H1 (cell line): ENCODE data around the gene EIF2A. TPM values are rescaled to one million over a fixed set of nuclear protein-coding genes. Genes with fewer than 3 reads are reported as not detected.

Source experiments
- CTCF ChIA-PET: fragments of 300-600 bp; sonication (Branson Sonifier 250); formaldehyde crosslinking; loops from one replicate; lab custom pipeline; 2021; ENCODE audit not compliant: partially characterized antibody; lab: Charles Lee
- POLR2A ChIA-PET: fragments of 300-600 bp; sonication (Branson Sonifier 250); formaldehyde crosslinking; loops from one replicate; lab custom pipeline; 2021; ENCODE audit warnings: inconsistent platforms; ENCODE audit not compliant: partially characterized antibody; lab: Charles Lee
- DNase-seq, 2 experiments: peaks; one replicate each; pipeline versions ENCODE4 v3.0.0 to v3.0.0-alpha.2; 2010 to 2022; ENCODE audit warnings: low spot score in 2 of 2, low read depth in 1 of 2, mixed read lengths in 1 of 2
- FAIRE-seq: peaks from 2 replicates; lab custom pipeline; 2011; peaks lifted over from hg19 to GRCh38; lab: Jason Lieb, UNC
- H2AFZ ChIP-seq: 2 replicates; pipeline ENCODE4 v1.8.1; 2012; ENCODE audit warnings: low read length, inconsistent platforms
- H2AK5ac ChIP-seq: 2 replicates; pipeline ENCODE4 v1.6.1; 2013; ENCODE audit warnings: low read depth, low read length
- H2BK120ac ChIP-seq: replicated peaks from 2 replicates; pipeline ENCODE3; 2013; ENCODE audit warnings: low read depth, low read length, inconsistent platforms
- H2BK12ac ChIP-seq: 2 replicates; pipeline ENCODE4 v1.6.1; 2013; ENCODE audit warnings: low read depth, low read length
- H2BK15ac ChIP-seq: 2 replicates; pipeline ENCODE4 v1.6.1; 2013; ENCODE audit warnings: low read length
- H2BK20ac ChIP-seq: 2 replicates; pipeline ENCODE4 v1.6.1; 2013; ENCODE audit warnings: low read length
- H2BK5ac ChIP-seq: 2 replicates; pipeline ENCODE4 v1.6.1; 2013; ENCODE audit warnings: low read depth, low read length
- H3K14ac ChIP-seq: 2 replicates; pipeline ENCODE4 v1.6.1; 2013; ENCODE audit warnings: inconsistent platforms; ENCODE audit not compliant: insufficient read length
- H3K18ac ChIP-seq: 2 replicates; pipeline ENCODE4 v1.6.1; 2013; ENCODE audit warnings: low read length; ENCODE audit errors: extremely low read depth
- H3K23ac ChIP-seq: 2 replicates; pipeline ENCODE4 v1.6.1; 2013; ENCODE audit warnings: inconsistent platforms; ENCODE audit not compliant: insufficient read length
- H3K23me2 ChIP-seq: 2 replicates; pipeline ENCODE4 v1.6.1; 2013; ENCODE audit warnings: low read depth, low read length
- H3K27ac ChIP-seq: 2 replicates; pipeline ENCODE4 v1.6.1; 2011; ENCODE audit warnings: low read depth, low read length, inconsistent platforms
- H3K27me3 ChIP-seq, 4 experiments: replicated peaks in 1 of 4; 1 replicate in 1 of 4; 2 replicates in 3 of 4; pipeline versions ENCODE4 v1.6.1 to v1.8.1; 2011 to 2013; ENCODE audit warnings: low read length in 3 of 4, mild to moderate bottlenecking in 3 of 4, inconsistent platforms in 2 of 4, mixed read lengths in 2 of 4, moderate library complexity in 1 of 4; ENCODE audit not compliant: control insufficient read depth in 3 of 4, insufficient read depth in 3 of 4; ENCODE audit errors: extremely low read depth in 1 of 4
- H3K36me3 ChIP-seq, 4 experiments: 2 replicates each; pipeline versions ENCODE4 v1.6.1 to v1.8.1; 2011 to 2013; ENCODE audit warnings: mild to moderate bottlenecking in 4 of 4, low read length in 3 of 4, moderate library complexity in 2 of 4, control low read depth in 1 of 4, inconsistent platforms in 1 of 4; ENCODE audit not compliant: insufficient read depth in 4 of 4, control insufficient read depth in 2 of 4
- H3K4ac ChIP-seq: replicated peaks from 2 replicates; pipeline ENCODE3; 2013; ENCODE audit warnings: low read length, low read depth, mixed read lengths, inconsistent platforms; ENCODE audit not compliant: insufficient read length
- H3K4me1 ChIP-seq, 4 experiments: replicated peaks in 1 of 4; 1 replicate in 1 of 4; 2 replicates in 3 of 4; pipeline versions ENCODE4 v1.6.1 to v1.8.1; 2011 to 2013; ENCODE audit warnings: low read length in 3 of 4, inconsistent platforms in 2 of 4, mixed read lengths in 1 of 4; ENCODE audit not compliant: insufficient read depth in 4 of 4, control insufficient read depth in 3 of 4
- H3K4me2 ChIP-seq, 2 experiments: 2 replicates each; pipeline versions ENCODE4 v1.6.1 to v1.8.1; 2011 to 2013; ENCODE audit warnings: low read depth in 2 of 2, low read length in 2 of 2, control low read depth in 1 of 2, inconsistent platforms in 1 of 2, mild to moderate bottlenecking in 1 of 2; ENCODE audit not compliant: insufficient read depth in 1 of 2
- H3K4me3 ChIP-seq, 4 experiments: fragments of 200-600, 300-600 bp in 1 of 4; sonication (generic), shearing (Covaris generic), sonication (Bioruptor Twin) in 1 of 4; 2 replicates each; pipeline versions ENCODE4 v1.5.1 to v1.8.1; 2011 to 2016; ENCODE audit warnings: low read length in 4 of 4, low read depth in 3 of 4, control low read depth in 2 of 4, inconsistent platforms in 2 of 4, mild to moderate bottlenecking in 2 of 4, mixed read lengths in 1 of 4, moderate library complexity in 1 of 4; ENCODE audit not compliant: insufficient read depth in 2 of 4; ENCODE audit errors: extremely low read depth in 1 of 4
- H3K56ac ChIP-seq: replicated peaks from 2 replicates; pipeline ENCODE3; 2013; ENCODE audit warnings: low read depth, mild to moderate bottlenecking, mixed read lengths, low read length, inconsistent platforms; ENCODE audit not compliant: insufficient read length
- H3K79me1 ChIP-seq: 2 replicates; pipeline ENCODE4 v1.6.1; 2013; ENCODE audit warnings: low read depth, low read length, control low read depth
- H3K79me2 ChIP-seq, 2 experiments: 2 replicates each; pipeline versions ENCODE4 v1.6.1 to v1.8.1; 2012 to 2013; ENCODE audit warnings: low read length in 2 of 2, mild to moderate bottlenecking in 2 of 2, inconsistent platforms in 1 of 2; ENCODE audit not compliant: insufficient read depth in 2 of 2, control insufficient read depth in 1 of 2
- H3K9ac ChIP-seq, 4 experiments: replicated peaks in 1 of 4; 1 replicate in 1 of 4; 2 replicates in 3 of 4; pipeline versions ENCODE4 v1.6.1 to v1.8.1; 2011 to 2013; ENCODE audit warnings: low read depth in 3 of 4, low read length in 3 of 4, control low read depth in 2 of 4, mild to moderate bottlenecking in 2 of 4, moderate library complexity in 2 of 4, inconsistent platforms in 1 of 4; ENCODE audit errors: extremely low read depth in 1 of 4
- H3K9me3 ChIP-seq, 2 experiments: 2 replicates each; pipeline versions ENCODE4 v1.6.1 to v1.8.1; 2012 to 2013; ENCODE audit warnings: mild to moderate bottlenecking in 2 of 2, moderate library complexity in 2 of 2, control low read depth in 1 of 2, inconsistent platforms in 1 of 2, low read depth in 1 of 2, low read length in 1 of 2, mixed read lengths in 1 of 2; ENCODE audit not compliant: insufficient read depth in 2 of 2
- H4K20me1 ChIP-seq, 2 experiments: replicated peaks in 1 of 2; 2 replicates each; pipeline versions ENCODE3 to v1.8.1; 2011 to 2013; ENCODE audit warnings: inconsistent platforms in 2 of 2, low read length in 2 of 2, mild to moderate bottlenecking in 1 of 2; ENCODE audit not compliant: insufficient read depth in 2 of 2, control insufficient read depth in 1 of 2
- H4K5ac ChIP-seq: 2 replicates; pipeline ENCODE4 v1.6.1; 2013; ENCODE audit warnings: low read length, low read depth, mixed read lengths, inconsistent platforms; ENCODE audit not compliant: insufficient read length
- H4K8ac ChIP-seq: 2 replicates; pipeline ENCODE4 v1.8.0; 2013; ENCODE audit warnings: mild to moderate bottlenecking, moderate library complexity, low read length, inconsistent platforms; ENCODE audit not compliant: insufficient read depth; ENCODE audit errors: extremely low read depth
- H4K91ac ChIP-seq: replicated peaks from 2 replicates; pipeline ENCODE3; 2013; ENCODE audit warnings: low read length, mixed read lengths, inconsistent platforms; ENCODE audit not compliant: insufficient read length
- ASH2L ChIP-seq: fragments of 200-600, 300-600 bp; sonication (generic); IDR thresholded peaks from one replicate; pipeline ENCODE4 v1.7.1; 2017; ENCODE audit warnings: low read length
- ATF2 ChIP-seq: IDR thresholded peaks from 2 replicates; pipeline ENCODE4 v1.6.1; 2012; ENCODE audit warnings: low read length, inconsistent platforms
- CHD1 ChIP-seq: IDR thresholded peaks from 2 replicates; pipeline ENCODE4 v1.6.1; 2012; ENCODE audit warnings: low read depth, low read length, improper control_type of control experiment
- EGR1 ChIP-seq: IDR thresholded peaks from 2 replicates; pipeline ENCODE4 v1.6.1; 2011; ENCODE audit warnings: low read depth, low read length, borderline replicate concordance
- EZH2 ChIP-seq: fragments of 200-600 bp; sonication (generic); IDR thresholded peaks from 2 replicates; pipeline ENCODE4 v1.7.1; 2012; ENCODE audit warnings: low read depth, mild to moderate bottlenecking, moderate library complexity, low read length, inconsistent platforms; ENCODE audit not compliant: severe bottlenecking
- KDM5A ChIP-seq: fragments of 200-600 bp; IDR thresholded peaks from 2 replicates; pipeline ENCODE4 v1.7.1; 2012; ENCODE audit warnings: mild to moderate bottlenecking, low read length, inconsistent platforms, mixed read lengths
- NANOG ChIP-seq: IDR thresholded peaks from 2 replicates; pipeline ENCODE4 v1.6.1; 2011; ENCODE audit warnings: low read length, low read depth, mild to moderate bottlenecking, inconsistent platforms; ENCODE audit not compliant: insufficient read depth, poor library complexity, severe bottlenecking
- NRF1 ChIP-seq: IDR thresholded peaks from 2 replicates; pipeline ENCODE4 v1.6.1; 2011; ENCODE audit warnings: mild to moderate bottlenecking, low read depth, low read length, improper control_type of control experiment
- RAD21 ChIP-seq, 2 experiments: IDR thresholded peaks in 1 of 2; conservative IDR thresholded peaks in 1 of 2; 2 replicates each; pipeline ENCODE4 v1.6.1; 2011; ENCODE audit warnings: low read depth in 2 of 2, low read length in 2 of 2, improper control_type of control experiment in 1 of 2, inconsistent platforms in 1 of 2, mild to moderate bottlenecking in 1 of 2, moderate library complexity in 1 of 2
- WGBS, 2 experiments: shearing (Covaris generic) in 1 of 2; methylation state at CpG; one replicate each; pipeline versions ENCODE4 v1.1.6 to v1.1.7; 2013 to 2015; ENCODE audit warnings: low lambda C conversion rate in 2 of 2, mixed read lengths in 2 of 2, inconsistent platforms in 1 of 2, low coverage in 1 of 2, missing lambda C conversion rate in 1 of 2; ENCODE audit not compliant: insufficient replicate concordance in 2 of 2, insufficient coverage in 1 of 2, insufficient read length in 1 of 2; ENCODE audit errors: extremely low coverage in 1 of 2, missing lambda C conversion rate in 1 of 2; 5-methylcytosine and 5-hydroxymethylcytosine counted together
- polyA plus RNA-seq, 7 experiments: library from polyadenylated mRNA; depleted of rRNA in 3 of 7; stranded (reverse) in 5 of 7; unstranded in 2 of 7; fragments of >200 nt in 5 of 7; fragments of 200-250 nt in 2 of 7; gene quantifications; 1 replicate in 5 of 7; 2 replicates in 1 of 7; 4 replicates in 1 of 7; pipeline versions ENCODE4 v1.2.1 to v1.2.3, GENCODE V29; 2011 to 2013; ENCODE audit warnings: missing spikeins in 2 of 7, mixed read lengths in 2 of 7
- total RNA-seq: library from RNA; stranded (reverse); fragmentation: NEBNext Ultra II Directional; extraction: Animal tissue kit (Norgen Biotek cat#: 25700); gene quantifications from 2 replicates; pipeline ENCODE4 v1.2.1, GENCODE V29; 2021

EIF2A gene
- total and polyA plus RNA-seq, 2 of the 8 experiments (the other 6 are each of a cell fraction or from before 2014, with no cell fraction given), result 59.3 to 91.6 TPM

DNA sequence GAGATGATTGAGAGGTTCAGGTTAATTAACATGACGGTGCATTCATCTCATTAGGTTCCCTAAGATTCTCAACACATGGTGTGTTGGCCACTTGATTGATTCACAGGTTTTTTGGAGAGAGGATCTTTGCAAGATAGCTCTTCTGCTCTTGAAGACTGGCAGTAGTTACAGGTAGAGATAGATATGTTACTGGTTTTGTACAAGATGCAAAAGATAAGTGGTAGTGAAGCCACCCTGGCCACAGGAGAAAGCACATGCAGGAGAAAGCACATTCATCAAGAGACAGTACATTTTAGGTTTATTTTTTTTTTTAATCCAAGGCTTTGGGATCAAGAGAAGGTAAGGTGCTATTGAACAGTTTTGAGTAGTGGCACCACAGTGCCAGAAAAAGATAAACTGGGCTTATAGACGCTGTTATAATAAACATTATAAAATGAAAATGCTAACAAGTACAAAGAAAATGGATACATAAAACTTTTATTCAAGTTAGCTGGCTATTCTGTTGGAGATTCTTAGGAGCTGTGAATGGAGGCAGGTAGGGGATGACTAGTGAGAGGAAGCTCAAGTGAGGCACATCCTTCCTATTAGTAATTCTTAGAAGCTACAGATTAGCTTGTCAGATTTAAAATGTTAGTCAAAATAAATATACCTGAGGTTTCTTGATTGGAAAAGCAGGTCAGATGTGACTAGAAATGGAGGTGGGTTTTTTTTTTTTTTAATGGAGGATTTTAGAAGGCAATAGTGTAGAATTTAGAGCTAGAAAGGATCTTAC lies 67.3 kb downstream of the EIF2A start:
- POLR2A ChIA-PET, result interaction anchor here (1.7 kb wide), 1 partner anchor 14 kb away, joined by 5 read pairs; no protein-coding TSS in a partner anchor
- Histone ChIP-seq H4K20me1 (peaks cover 0 to 2% of the 10 kb centered on the region in 2 experiments), H3K18ac (no peak overlapping the region), H2BK5ac (no peak overlapping the region), H2BK20ac (no peak overlapping the region), H3K23me2 (no peaks in the 10 kb centered on the region), H4K8ac (no peak overlapping the region), H3K9ac (no peak overlapping the region), H3K27ac (no peak overlapping the region), H3K27me3 (no peaks in the 10 kb centered on the region), H3K56ac (no peak overlapping the region), H3K4me2 (no peak overlapping the region), H2BK15ac (no peak overlapping the region), H3K14ac (no peak overlapping the region), H2AFZ (no peak overlapping the region), H3K36me3 (peaks cover 0 to 10% (median 3%) of the 10 kb centered on the region in 4 experiments; a peak in 2 of 8 replicates), H4K5ac (no peak overlapping the region), H3K79me1 (peaks cover 2% of the 10 kb centered on the region), H3K4me3 (no peak overlapping the region), H2BK12ac (no peak overlapping the region), H3K79me2 (peaks cover 7 to 77% of the 10 kb centered on the region in 2 experiments; a peak in 3 of 4 replicates), H3K4ac (no peak overlapping the region), H2BK120ac (no peak overlapping the region), H4K91ac (no peak overlapping the region), H3K9me3 (no peaks in the 10 kb centered on the region), H2AK5ac (no peak overlapping the region), H3K4me1 (no peaks in the 10 kb centered on the region; a peak in 1 of 7 replicates), H3K23ac (no peak overlapping the region)
- WGBS, 2 experiments, result 97% methylated on average over 2 of the region's 2 CpGs; no CpG with 5 or more reads in 1 of the 2 experiments
- TF ChIP-seq RAD21 (IDR thresholded peaks at IDR 0.05 in 1 of 2, conservative IDR thresholded peaks at IDR 0.05 in 1 of 2; ENCODE audit: low read depth in 2 of 2, low read length in 2 of 2), result no peak
- no peak for TF ChIP-seq EGR1
- no peak for TF ChIP-seq NANOG
- no peak for TF ChIP-seq ASH2L
- TF ChIP-seq KDM5A, result no peak
- TF ChIP-seq CHD1, result no peak
- TF ChIP-seq ATF2, result no peak
- TF ChIP-seq NRF1, result no peak
- no peak for TF ChIP-seq EZH2
- DNase-seq, result no peak
- CTCF ChIA-PET, result interaction anchor here (0.6 kb wide), 2 partner anchors 88 to 1218 kb away, joined by 3 read pairs; no protein-coding TSS in a partner anchor
- no peak for FAIRE-seq
